GM21737 (cell line): Measurements from ENCODE around the gene R3HDM4.

Experiments used
- ATAC-seq: cut with Tn5 transposase; IDR thresholded peaks from one replicate; pipeline ENCODE4 v1.9.1; 2021; ENCODE audit warnings: mild to moderate bottlenecking, moderate library complexity; ENCODE audit not compliant: unreplicated experiment

Gene R3HDM4

GRCh38 chr19:947707-948539 lies 34.9 kb upstream of the R3HDM4 start:
- peak; percentile 74 for ATAC-seq

GRCh38 chr19:947090-947706 lies 34.2 kb upstream of the R3HDM4 start:
- peak; percentile 21 for ATAC-seq

- ATAC-seq: no peak
Observed at GRCh38 chr19:945401-946252, 32.6 kb upstream of the R3HDM4 start.

GRCh38 chr19:944663-945241 lies 31.7 kb upstream of the R3HDM4 start:
- no peak for ATAC-seq

- ATAC-seq: no peak
Observed at GRCh38 chr19:944171-944567, 31.1 kb upstream of the R3HDM4 start.

- no peak for ATAC-seq
Observed at GRCh38 chr19:943551-944170, 30.6 kb upstream of the R3HDM4 start.

- no peak for ATAC-seq
Observed at GRCh38 chr19:942133-942645, 29.2 kb upstream of the R3HDM4 start.

- no peak for ATAC-seq
Observed at GRCh38 chr19:941292-942132, 28.5 kb upstream of the R3HDM4 start.

GRCh38 chr19:940591-941291 lies 27.7 kb upstream of the R3HDM4 start:
- no peak for ATAC-seq

GRCh38 chr19:939922-940321 lies 26.9 kb upstream of the R3HDM4 start:
- ATAC-seq: no peak

GRCh38 chr19:939439-939838 lies 26.4 kb upstream of the R3HDM4 start:
- no peak for ATAC-seq

GRCh38 chr19:938233-938923 lies 25.4 kb upstream of the R3HDM4 start:
- no peak for ATAC-seq

GRCh38 chr19:937259-937694 lies 24.3 kb upstream of the R3HDM4 start:
- no peak for ATAC-seq

GRCh38 chr19:936175-936546 lies 23.1 kb upstream of the R3HDM4 start:
- no peak for ATAC-seq

- no peak for ATAC-seq
Observed at GRCh38 chr19:934865-935479, 22.0 kb upstream of the R3HDM4 start.

- no peak for ATAC-seq
Observed at GRCh38 chr19:934197-934840, 21.3 kb upstream of the R3HDM4 start.

- no peak for ATAC-seq
Observed at GRCh38 chr19:933553-933882, 20.5 kb upstream of the R3HDM4 start.
